Mesendoderm (in vitro differentiated cells): ENCODE measurements around the gene IQSEC1.

ENCODE experiments used
- DNase-seq: peaks from one replicate; pipeline ENCODE4 v3.0.0; 2013
- H2AK5ac ChIP-seq: 2 replicates; pipeline ENCODE4 v1.6.1; 2013; ENCODE audit warnings: low read length, inconsistent platforms
- H2BK120ac ChIP-seq: 2 replicates; pipeline ENCODE4 v1.6.1; 2013; ENCODE audit warnings: low read depth, mild to moderate bottlenecking, low read length, moderate library complexity, mixed read lengths
- H2BK15ac ChIP-seq: replicated peaks from 2 replicates; pipeline ENCODE4 v1.6.1; 2013; ENCODE audit warnings: low read depth, mild to moderate bottlenecking, moderate library complexity
- H2BK5ac ChIP-seq: 2 replicates; pipeline ENCODE4 v1.6.1; 2013; ENCODE audit warnings: low read length, inconsistent platforms
- H3K18ac ChIP-seq: 2 replicates; pipeline ENCODE4 v1.6.1; 2013; ENCODE audit warnings: mild to moderate bottlenecking, low read length, mixed read lengths
- H3K23ac ChIP-seq: one replicate; pipeline ENCODE4 v1.6.1; 2013; ENCODE audit warnings: low read length
- H3K27ac ChIP-seq: 2 replicates; pipeline ENCODE4 v1.5.1; 2013; ENCODE audit warnings: low read depth, mild to moderate bottlenecking, inconsistent platforms, low read length, moderate library complexity
- H3K27me3 ChIP-seq: 2 replicates; pipeline ENCODE4 v1.6.1; 2013; ENCODE audit warnings: low read length, control low read depth, mild to moderate bottlenecking, inconsistent platforms; ENCODE audit not compliant: insufficient read depth, poor library complexity
- H3K36me3 ChIP-seq: 2 replicates; pipeline ENCODE4 v1.6.1; 2013; ENCODE audit warnings: low read length, inconsistent platforms; ENCODE audit not compliant: control insufficient read depth, insufficient read depth
- H3K4ac ChIP-seq: one replicate; pipeline ENCODE4 v1.6.1; 2013; ENCODE audit warnings: low read depth, mild to moderate bottlenecking, low read length, moderate library complexity
- H3K4me1 ChIP-seq: 2 replicates; pipeline ENCODE4 v1.6.1; 2013; ENCODE audit warnings: low read depth, low read length, inconsistent platforms; ENCODE audit not compliant: control insufficient read depth
- H3K4me2 ChIP-seq: 2 replicates; pipeline ENCODE4 v1.6.1; 2013; ENCODE audit warnings: low read length
- H3K4me3 ChIP-seq: 2 replicates; pipeline ENCODE4 v1.5.1; 2013; ENCODE audit warnings: mild to moderate bottlenecking, low read length
- H3K56ac ChIP-seq: one replicate; pipeline ENCODE4 v1.6.1; 2013; ENCODE audit warnings: low read length
- H3K79me1 ChIP-seq: 2 replicates; pipeline ENCODE4 v1.6.1; 2013; ENCODE audit warnings: low read length, inconsistent platforms
- H3K79me2 ChIP-seq: 2 replicates; pipeline ENCODE4 v1.6.1; 2013; ENCODE audit warnings: mild to moderate bottlenecking, low read length; ENCODE audit not compliant: control insufficient read depth, insufficient read depth
- H3K9ac ChIP-seq: 2 replicates; pipeline ENCODE4 v1.6.1; 2013; ENCODE audit warnings: low read length, inconsistent platforms
- H4K5ac ChIP-seq: one replicate; pipeline ENCODE4 v1.6.1; 2013; ENCODE audit warnings: low read length
- H4K8ac ChIP-seq: one replicate; pipeline ENCODE4 v1.6.1; 2013; ENCODE audit warnings: low read depth, mild to moderate bottlenecking, control low read depth, low read length, moderate library complexity
- WGBS: extraction: QIAGEN DNeasy Blood & Tissue Kit; methylation state at CpG from one replicate; pipeline ENCODE4 v1.1.7; 2013; ENCODE audit warnings: low lambda C conversion rate, missing lambda C conversion rate; ENCODE audit not compliant: insufficient coverage; ENCODE audit errors: extremely low coverage; 5-methylcytosine and 5-hydroxymethylcytosine counted together

IQSEC1 gene

DNA sequence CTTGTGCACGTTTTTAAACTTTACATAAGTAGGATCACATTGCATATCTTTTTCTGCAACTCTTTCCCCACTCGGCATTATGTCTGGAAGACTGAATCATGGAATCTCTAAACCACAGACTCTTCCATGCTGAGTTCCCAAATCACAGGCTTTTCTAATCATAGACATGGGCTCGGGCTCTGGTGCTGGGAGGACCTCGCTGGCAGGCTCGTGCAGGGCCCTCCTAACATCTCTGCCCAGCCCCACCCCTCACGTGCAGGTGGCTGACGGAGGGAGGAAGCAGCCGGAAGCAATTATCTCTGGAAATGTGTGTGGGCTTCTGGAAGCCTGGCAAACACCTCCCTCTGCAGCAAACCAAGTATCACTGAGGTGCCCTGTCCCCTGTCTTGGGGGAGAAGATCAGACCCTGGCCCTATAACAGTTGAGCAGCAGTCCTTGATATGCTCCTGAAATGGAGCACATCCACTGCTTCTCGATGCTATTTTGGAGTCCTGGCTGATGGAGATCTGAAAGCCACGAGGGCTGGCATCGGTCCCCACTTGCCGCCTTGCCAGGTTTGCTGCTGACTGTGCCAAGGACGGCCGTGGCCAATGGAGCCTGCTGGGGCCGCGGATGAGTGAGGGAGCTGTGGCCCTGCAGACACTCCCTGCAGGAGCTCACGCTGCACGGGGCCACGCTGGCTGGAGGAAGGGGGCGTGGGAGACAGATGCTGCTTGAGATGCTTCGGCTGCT is 4.4 kb upstream of the IQSEC1 start:
- no peak overlapping the region for H3K4me2 ChIP-seq
- H2AK5ac ChIP-seq = no peak overlapping the region
- H2BK5ac ChIP-seq = no peak overlapping the region
- no peak overlapping the region for H2BK120ac ChIP-seq
- no peak for DNase-seq
- no peaks in the 10 kb centered on the region for H3K4me1 ChIP-seq
- H3K36me3 ChIP-seq = no peaks in the 10 kb centered on the region
- no peak overlapping the region for H3K18ac ChIP-seq
- no peaks in the 10 kb centered on the region for H3K79me1 ChIP-seq
- no peak overlapping the region for H4K5ac ChIP-seq
- no peak overlapping the region for H3K23ac ChIP-seq
- H3K27me3 ChIP-seq = no peaks in the 10 kb centered on the region
- no peak overlapping the region for H4K8ac ChIP-seq
- H3K79me2 ChIP-seq = no peaks in the 10 kb centered on the region
- no peak overlapping the region for H3K4me3 ChIP-seq
- no peak overlapping the region for H3K9ac ChIP-seq
- no peak overlapping the region for H3K56ac ChIP-seq
- no peak overlapping the region for H3K4ac ChIP-seq
- WGBS = no CpG with 5 or more reads among the region's 21 CpGs
- no peak overlapping the region for H2BK15ac ChIP-seq
- no peak overlapping the region for H3K27ac ChIP-seq

DNA sequence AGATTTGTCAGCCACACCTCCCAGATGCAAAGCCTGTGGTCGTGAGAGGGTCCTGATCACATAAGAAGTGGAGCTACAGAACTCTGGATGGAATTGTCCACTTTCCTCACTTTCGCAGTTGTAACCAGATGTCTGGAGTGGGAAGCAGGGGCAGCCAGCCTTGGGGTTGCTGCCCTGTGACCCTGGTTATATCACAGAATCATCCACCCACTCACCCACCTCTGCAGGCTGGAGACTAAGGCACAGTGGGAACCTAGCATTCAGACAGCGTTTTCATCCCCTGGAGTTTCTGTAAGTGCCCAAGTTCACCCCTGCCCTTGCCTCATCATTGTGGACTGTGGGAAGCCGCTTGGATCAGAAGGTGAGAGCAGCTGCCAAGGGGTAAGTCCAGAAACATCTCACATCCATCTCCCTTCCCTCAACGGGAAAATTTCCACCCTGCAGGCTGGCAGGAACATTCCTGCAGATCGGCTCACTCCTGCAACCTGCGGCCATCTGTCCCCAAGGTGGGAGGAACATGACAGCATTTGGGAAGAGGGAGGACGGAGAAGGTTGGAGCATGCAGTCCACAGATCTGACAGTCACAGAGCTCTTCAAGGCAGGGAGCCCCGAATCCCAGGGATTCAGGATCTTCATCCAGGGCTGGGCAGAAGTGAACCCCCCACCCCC is 2.9 kb upstream of the IQSEC1 start:
- Histone ChIP-seq H3K9ac (no peak overlapping the region), H2BK120ac (no peak overlapping the region), H3K4me1 (no peaks in the 10 kb centered on the region), H2AK5ac (no peak overlapping the region), H3K4me3 (no peak overlapping the region), H3K18ac (no peak overlapping the region), H2BK5ac (no peak overlapping the region), H3K27me3 (no peaks in the 10 kb centered on the region), H3K27ac (no peak overlapping the region), H4K8ac (no peak overlapping the region), H3K23ac (no peak overlapping the region), H3K36me3 (no peaks in the 10 kb centered on the region), H3K4ac (no peak overlapping the region), H4K5ac (no peak overlapping the region), H3K56ac (no peak overlapping the region), H3K79me2 (no peaks in the 10 kb centered on the region), H2BK15ac (no peak overlapping the region), H3K4me2 (no peak overlapping the region), H3K79me1 (no peaks in the 10 kb centered on the region)
- no peak for DNase-seq
- no CpG with 5 or more reads among the region's 9 CpGs for WGBS

DNA sequence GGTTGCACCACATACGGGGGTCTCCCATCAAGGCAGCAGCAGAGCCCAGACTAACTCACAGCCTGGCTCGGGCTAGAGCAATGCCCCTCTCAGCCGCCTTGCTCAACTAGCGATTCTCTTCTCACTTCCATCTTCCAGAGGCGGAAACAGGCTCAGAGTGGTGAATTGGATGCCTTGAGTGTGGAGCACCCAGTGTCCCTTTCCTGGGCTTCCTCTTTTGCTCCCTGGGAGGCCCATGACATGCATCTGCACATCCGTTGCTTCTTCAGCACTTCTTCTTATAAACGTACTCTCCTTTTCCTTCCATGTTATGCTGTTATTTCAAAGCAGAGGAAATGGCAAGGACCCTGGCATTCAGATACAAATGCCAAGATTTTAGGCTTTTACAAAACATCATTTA is 2.1 kb upstream of the IQSEC1 start:
- no peak overlapping the region for H3K18ac ChIP-seq
- no peaks in the 10 kb centered on the region for H3K36me3 ChIP-seq
- H2BK5ac ChIP-seq = no peak overlapping the region
- no peak overlapping the region for H4K5ac ChIP-seq
- no peak overlapping the region for H3K4me2 ChIP-seq
- no peak overlapping the region for H2BK15ac ChIP-seq
- H3K79me1 ChIP-seq = no peaks in the 10 kb centered on the region
- no peak overlapping the region for H3K23ac ChIP-seq
- H3K79me2 ChIP-seq = no peaks in the 10 kb centered on the region
- no peak overlapping the region for H3K4ac ChIP-seq
- no peak overlapping the region for H2AK5ac ChIP-seq
- H3K4me3 ChIP-seq = no peak overlapping the region
- H3K4me1 ChIP-seq = no peaks in the 10 kb centered on the region
- H3K27me3 ChIP-seq = no peaks in the 10 kb centered on the region
- no peak overlapping the region for H2BK120ac ChIP-seq
- no peak overlapping the region for H3K27ac ChIP-seq
- no peak overlapping the region for H3K9ac ChIP-seq
- WGBS = no CpG with 5 or more reads among the region's 7 CpGs
- DNase-seq = no peak
- no peak overlapping the region for H4K8ac ChIP-seq
- H3K56ac ChIP-seq = no peak overlapping the region

DNA sequence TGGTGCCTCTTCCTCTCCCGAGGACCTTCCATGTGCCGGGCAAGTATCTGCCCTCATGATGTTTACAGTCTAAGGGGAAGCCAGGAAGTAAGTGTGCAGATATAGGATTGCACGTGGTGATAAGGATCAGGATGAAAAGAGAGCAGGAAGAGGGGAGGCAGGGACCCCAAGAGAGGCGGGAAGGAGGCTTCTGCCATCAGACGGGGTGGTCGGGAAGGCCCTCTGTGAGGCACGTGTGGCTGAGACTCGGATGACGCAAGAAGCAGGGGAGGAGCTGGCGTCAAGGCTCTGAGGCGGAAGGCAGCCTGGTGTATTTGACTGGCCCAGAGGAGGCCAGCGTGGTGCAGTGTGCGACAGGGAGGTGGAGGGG is 762 bp upstream of the IQSEC1 start:
- Histone ChIP-seq H4K5ac (no peak overlapping the region), H3K79me1 (no peaks in the 10 kb centered on the region), H3K4ac (no peak overlapping the region), H3K4me3 (no peak overlapping the region), H3K27me3 (no peaks in the 10 kb centered on the region), H3K4me2 (no peak overlapping the region), H3K36me3 (no peaks in the 10 kb centered on the region), H2BK5ac (no peak overlapping the region), H2AK5ac (no peak overlapping the region), H3K23ac (no peak overlapping the region), H3K56ac (no peak overlapping the region), H3K27ac (no peak overlapping the region), H4K8ac (no peak overlapping the region), H3K79me2 (no peaks in the 10 kb centered on the region), H2BK120ac (no peak overlapping the region), H3K18ac (no peak overlapping the region), H3K4me1 (no peaks in the 10 kb centered on the region), H3K9ac (no peak overlapping the region), H2BK15ac (no peak overlapping the region)
- DNase-seq = peak; percentile 29
- no CpG with 5 or more reads among the region's 13 CpGs for WGBS

DNA sequence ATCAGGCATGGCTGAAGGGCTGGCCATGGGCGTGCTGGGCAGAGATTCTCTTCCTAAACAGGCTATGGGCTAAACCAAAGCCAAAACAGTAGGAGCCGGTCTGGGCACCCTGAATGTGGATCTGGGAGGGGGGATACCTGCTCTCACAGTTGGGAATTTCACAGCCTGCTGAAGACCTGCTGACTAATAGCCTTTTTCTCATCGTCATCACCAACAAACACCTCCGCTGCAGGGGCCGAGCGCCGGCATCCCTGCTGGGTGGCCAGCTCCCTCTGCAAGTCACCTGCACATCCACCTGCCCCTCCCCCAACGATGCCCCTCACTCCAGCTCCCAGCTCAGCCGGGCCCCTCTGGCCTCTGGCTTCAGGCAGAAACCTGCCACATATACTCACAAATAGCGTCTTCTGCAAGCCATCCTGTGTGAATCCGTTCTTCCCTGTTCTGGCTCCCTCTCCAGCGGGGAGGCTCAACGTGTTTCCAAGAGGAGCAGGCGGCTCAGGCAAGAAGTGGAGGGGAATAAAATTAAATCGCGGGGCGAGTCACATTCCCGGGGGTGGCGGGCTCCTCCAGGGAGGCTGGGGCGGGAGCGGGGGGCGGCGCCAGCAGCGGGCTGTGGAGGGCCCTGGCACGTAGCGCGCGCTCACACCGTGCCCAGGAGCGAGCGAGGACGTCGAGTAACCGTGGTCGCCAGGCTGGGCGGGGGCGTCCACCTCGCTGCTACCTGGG is 466 bp downstream of the IQSEC1 start:
- H3K4me1 ChIP-seq = no peaks in the 10 kb centered on the region
- no peak overlapping the region for H3K9ac ChIP-seq
- H3K36me3 ChIP-seq = no peaks in the 10 kb centered on the region
- no peak overlapping the region for H3K23ac ChIP-seq
- no peaks in the 10 kb centered on the region for H3K79me2 ChIP-seq
- no peak overlapping the region for H3K27ac ChIP-seq
- H2BK120ac ChIP-seq = no peak overlapping the region
- peak; percentile 82 for DNase-seq
- no peaks in the 10 kb centered on the region for H3K27me3 ChIP-seq
- no peak overlapping the region for H2AK5ac ChIP-seq
- no peak overlapping the region for H4K8ac ChIP-seq
- no peak overlapping the region for H3K56ac ChIP-seq
- H2BK15ac ChIP-seq = no peak overlapping the region
- H4K5ac ChIP-seq = no peak overlapping the region
- no peak overlapping the region for H3K4ac ChIP-seq
- no peak overlapping the region for H3K4me3 ChIP-seq
- no peaks in the 10 kb centered on the region for H3K79me1 ChIP-seq
- H3K18ac ChIP-seq = no peak overlapping the region
- H3K4me2 ChIP-seq = no peak overlapping the region
- WGBS = no CpG with 5 or more reads among the region's 38 CpGs
- no peak overlapping the region for H2BK5ac ChIP-seq
